C4-2B (cell line): ENCODE measurements around the gene TANGO6.

ENCODE experiments used
- CTCF ChIP-seq: fragments of 450-650 bp; conservative IDR thresholded peaks from 2 replicates; pipeline ENCODE4 v1.5.1; 2017; ENCODE audit warnings: mild to moderate bottlenecking
- ZFX ChIP-seq: fragments of 450-650 bp; IDR thresholded peaks from 2 replicates; pipeline ENCODE4 v1.6.1; 2017

DNA sequence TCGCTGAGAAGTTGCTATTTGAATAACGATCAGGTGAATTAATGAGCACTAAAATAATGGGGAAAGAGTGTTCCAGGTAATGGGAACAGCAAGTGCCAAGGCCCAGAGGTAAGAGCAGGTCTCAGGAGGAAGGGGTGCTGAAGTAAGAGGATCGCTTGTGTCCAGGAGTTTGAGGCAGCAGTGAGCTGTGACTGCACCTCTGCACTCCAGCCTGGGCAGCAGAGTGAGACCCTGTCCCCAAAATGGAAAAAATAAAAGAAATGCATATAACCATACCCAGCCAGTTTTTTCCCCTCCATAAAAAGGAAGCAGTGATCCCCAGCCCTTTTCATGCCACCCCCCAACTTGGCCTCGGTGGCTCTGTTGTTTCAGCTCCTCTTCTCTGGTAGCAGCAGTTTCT is 245.4 kb downstream of the TANGO6 start:
- TF ChIP-seq CTCF (no peak), ZFX (no peak)
